ENCODE results near the gene RAD51B.

- TF ChIP-seq SIN3A (IDR thresholded peaks at IDR 0.05; ENCODE audit: low read depth) = no peak
- no peak for TF ChIP-seq CTCF (IDR thresholded peaks at IDR 0.05 in 2 of 3, conservative IDR thresholded peaks at IDR 0.05 in 1 of 3; ENCODE audit: borderline replicate concordance in 1 of 3, insufficient read depth in 1 of 3, low read depth in 2 of 3, low read length in 2 of 3)
Measured at GRCh38 chr14:68363843-68364767, 544.5 kb downstream of the RAD51B start.

All from HCT116 (cell line).